GM20431 (cell line): ENCODE measurements around the gene GRID1.
"Not testable (repeated sequence)": the region's sequence is repeated elsewhere in the genome, so short reads cannot be mapped to it uniquely, and the experiment has no call there.

Experiments
- in situ Hi-C: fragments of 300-500 bp; cut with MseI, MboI; formaldehyde crosslinking; loops from one replicate; pipeline ENCODE4 v1.15.0; 2020; ENCODE audit warnings: low sequenced_read_pairs; ENCODE audit not compliant: unreplicated experiment

Gene GRID1

DNA sequence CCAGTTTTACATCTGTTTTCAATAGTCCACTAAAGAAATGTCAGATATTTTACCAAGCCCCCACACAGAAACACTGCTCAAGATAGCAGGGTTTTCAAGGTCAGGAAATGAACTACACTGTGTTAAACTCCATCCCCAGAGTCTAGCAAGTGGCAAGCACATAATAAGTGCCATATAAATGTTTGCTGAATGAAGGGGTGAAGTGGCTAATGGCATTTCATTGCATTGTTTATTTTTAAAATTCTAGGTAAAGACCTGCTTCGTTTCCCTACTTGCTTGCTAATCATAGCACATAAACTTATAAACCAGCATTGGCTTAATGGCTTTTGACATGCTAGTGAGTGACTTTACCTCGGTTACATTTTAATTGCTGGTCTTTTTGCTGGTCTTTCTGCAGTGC lies 322.6 kb downstream of the GRID1 start:
- in situ Hi-C loops, result no loop called here

DNA sequence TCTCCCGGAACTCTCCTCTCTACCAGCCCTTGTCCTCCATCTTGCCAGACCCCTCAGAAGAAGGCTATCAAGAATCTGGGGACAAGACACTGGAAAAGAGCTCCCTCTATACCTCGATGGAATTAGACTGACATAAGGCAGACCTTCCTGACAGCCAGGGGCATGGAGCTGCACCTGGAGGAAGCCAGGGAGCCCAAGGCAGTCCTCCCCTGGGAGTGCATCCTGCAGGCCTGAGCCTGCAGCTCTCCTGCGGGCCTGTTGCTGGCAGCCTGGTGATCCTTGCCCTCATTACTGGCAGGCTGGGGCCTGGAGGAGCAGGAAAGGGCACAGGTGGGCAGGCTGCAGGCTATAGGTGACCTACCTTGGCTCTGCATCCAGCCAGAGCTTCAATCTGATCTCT lies 323.4 kb downstream of the GRID1 start:
- in situ Hi-C loops, result no loop called here

DNA sequence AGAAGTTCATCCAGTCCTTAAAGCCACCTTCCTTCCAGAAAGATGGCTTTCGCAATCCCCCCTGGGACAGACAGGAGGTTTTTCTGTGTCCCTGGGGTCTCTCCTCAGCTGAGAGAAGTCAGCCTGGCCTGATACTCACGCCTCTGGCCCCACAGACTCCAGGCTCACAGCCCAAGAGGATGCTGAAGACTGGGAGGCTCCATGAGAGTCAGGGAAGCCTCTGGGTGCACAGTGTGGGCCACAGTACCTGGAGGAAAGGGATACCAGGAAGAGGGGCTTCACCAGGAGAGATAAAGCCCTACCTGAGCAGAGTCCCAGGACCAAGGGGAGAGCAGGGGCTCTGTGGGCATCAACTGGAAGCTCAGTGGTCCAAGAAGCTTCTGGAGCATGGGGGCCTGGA lies 324.4 kb downstream of the GRID1 start:
- in situ Hi-C loops, result no loop called here

DNA sequence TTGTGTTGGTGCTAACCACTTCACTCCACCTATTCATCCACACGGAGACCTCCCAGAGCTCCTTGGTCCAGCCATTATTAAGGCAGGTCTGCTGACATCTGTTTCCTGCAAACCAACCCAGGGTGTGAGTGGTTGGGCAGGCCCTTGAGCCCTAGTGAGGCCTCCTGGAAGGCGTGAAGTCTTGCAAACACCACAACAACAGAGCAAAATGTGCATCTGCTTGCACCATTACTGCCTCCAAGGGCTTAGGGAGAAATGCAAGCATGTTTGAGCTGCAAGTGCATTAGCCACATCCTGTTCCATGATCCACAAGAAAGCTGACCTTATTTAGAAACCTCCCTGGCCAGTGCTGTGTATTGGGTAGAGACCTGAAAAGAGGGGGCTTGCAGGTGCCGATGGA lies 325.5 kb downstream of the GRID1 start:
- in situ Hi-C loops, result no loop called here

DNA sequence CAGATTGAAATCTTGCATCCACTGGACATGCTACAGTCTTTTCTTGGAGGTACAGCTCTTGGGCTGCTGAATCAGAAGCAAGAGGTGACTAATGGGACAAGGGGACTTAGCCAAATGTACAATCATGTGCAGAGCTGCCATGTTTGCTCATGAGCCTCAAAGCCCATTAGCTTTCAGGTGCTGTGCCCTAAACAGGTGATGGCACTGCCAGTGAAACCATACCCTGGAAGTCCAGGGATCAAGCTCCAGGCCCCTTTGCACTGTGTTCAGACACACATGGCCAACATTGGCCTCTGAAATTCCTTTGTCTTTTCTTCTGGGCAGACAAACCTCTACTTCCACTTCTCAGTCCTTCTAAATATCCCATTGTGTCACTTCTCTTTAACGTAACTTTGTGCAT lies 328.2 kb downstream of the GRID1 start:
- in situ Hi-C loops, result no loop called here

DNA sequence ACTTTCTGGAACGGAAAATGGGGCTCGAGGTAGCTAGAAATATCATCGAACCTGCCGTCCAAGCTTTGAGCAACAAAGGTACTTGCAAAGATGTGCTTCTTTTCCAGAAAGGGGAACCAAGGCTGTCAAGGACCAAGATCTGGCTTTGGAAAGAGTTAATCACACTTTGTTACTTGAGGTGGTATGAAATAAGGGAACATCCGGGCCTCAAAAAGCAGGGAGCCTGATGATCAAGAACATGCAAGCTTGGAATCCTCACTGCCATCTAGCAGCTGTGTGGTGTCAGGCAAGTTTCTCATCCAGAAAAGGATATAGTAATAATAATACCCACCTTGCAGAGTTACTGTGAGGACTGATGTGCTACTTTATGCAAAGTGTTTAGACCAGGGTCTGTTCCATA lies 329.5 kb downstream of the GRID1 start:
- in situ Hi-C loops, result no loop called here

DNA sequence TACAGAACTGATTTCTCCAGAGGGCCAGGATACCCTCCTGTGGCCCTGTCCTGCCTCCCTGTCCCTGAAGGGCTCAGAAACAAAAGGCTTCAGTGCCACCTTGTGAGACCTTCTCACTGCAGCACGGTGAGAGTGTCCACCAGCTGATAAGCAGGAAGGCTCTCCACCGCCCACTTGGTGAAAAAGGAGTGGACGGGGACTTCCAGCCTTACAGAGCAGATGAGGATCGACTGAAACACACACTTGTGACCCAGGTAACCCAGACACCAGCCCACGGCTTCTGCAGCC lies 330.1 kb downstream of the GRID1 start:
- in situ Hi-C loops, result no loop called here

DNA sequence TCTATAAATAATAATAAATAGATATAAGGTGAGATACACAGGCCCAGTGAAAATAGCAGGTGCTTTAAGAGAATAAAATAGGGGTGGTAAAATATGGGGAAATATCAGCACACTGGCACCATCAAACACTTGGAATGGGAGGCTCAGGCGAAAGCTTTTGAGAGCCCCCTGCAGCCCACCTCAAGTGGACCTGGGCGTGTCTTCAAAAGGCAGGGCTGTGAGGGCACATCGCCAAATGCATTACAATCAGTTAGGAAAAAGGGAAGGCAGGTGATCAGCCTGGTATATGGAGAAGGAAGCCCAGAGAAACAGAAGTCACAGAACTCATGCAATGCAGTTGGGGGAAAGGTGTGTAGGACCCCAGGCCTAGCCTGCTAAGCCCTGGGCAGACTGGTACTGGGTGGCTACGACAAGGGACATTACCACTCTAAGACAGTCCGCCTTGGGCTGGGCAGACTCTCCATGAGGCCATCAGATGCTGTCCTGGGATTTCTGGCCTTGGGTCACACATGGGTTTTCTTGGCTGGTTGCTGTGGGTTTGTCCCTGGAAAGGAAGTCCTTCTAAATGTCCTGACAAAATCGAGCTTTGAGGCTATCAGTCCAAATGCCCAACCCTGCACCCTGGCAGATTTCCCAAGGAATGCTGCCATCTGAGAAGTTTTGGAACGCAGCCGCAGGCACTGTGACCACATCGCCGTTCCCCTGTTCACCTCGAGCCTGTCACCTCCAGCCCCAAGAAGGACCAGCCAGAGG lies 330.6 kb downstream of the GRID1 start:
- in situ Hi-C loops, result no loop called here

DNA sequence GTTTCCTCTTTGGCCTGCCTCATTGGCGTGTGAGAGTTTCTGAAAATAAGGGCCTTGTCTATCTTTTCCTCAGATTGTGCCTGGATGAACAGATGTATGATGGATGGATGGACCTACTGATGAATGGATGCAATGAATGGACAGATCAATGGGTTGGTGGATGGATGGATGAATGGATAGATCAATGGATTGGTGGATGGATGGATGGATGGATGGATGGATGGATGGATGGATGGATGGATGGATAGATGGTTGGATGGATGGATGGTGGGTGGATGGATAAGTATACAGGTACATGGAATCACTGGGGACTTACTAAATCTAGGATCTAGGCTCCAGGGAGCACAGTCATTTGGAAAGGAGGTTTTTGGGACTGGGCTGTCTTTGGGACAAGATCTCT lies 331.9 kb downstream of the GRID1 start:
- in situ Hi-C loops, result no loop called here

DNA sequence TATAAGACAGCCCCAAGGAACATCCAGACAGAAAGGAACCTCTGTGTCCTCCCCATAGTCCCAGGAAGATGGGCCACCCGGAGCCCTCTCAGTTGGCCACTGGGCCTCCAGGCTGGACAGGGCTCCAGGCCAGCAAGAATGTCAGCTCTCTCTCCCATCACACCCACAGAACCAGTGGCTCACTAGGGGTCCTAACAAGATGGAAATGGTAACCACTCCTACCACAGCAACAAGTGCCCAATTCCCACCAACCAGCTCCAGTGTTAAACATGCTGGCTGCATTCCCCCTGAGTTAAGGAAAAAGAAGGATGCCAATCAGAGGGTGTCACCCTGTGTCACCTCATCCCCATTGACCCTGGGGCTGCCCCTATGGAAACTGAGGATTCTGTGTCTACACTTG lies 333.0 kb downstream of the GRID1 start:
- in situ Hi-C loops, result no loop called here

DNA sequence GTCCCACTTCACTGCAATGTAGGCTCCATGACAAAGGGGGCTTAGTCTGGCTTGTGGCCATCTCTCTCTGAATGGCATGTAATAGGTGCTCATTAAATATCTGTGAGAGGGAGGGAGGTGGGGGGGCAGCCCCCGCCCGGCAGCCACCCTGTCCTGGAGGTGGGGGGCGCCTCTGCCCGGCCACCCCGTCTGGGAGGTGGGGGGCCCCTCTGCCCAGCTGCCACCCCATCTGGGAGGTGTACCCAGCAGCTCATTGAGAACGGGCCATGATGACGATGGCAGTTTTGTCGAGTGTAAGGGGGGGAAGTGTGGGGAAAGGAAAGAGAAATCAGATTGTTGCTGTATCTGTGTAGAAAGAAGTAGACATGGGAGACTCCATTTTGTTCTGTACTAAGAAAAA lies 334.5 kb downstream of the GRID1 start:
- in situ Hi-C loops, result not testable (repeated sequence)

DNA sequence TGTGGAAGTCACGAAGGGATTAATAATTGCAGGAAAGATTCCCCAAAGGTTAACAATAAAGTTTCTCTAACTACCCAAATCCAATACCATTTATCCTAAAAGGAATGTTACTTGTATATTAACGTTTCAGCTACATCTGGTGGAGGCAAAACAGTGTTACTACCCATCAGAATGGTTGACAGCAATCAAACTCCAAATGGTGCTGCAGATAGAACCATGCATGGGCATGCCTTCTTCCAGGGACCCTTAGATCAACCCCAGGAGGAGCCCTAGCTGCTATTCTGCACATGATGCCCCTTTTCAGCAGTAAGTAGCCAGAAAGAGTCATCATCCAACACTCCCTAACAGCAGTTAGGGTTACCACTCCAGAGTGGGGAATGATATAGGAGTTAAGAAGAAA lies 336.3 kb downstream of the GRID1 start:
- in situ Hi-C loops, result no loop called here

DNA sequence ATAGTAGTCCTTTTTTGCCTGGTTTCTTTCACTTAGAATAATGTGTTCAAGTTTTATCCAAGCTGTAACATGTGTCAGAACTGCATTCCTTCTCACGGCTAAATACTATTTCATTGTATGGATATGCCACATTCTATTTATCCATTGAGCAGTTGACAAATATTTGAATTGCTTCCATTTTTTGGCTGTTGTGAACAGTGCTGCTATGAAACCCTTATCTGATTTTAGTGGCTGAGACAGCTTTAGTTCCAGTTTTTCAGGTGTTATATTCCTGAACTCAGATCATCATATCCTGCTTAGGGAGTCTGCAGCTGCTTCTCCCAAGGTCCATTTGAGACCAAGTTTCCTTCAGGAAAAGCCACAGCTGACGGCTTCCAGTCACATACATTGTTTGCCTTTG lies 339.2 kb downstream of the GRID1 start:
- in situ Hi-C loops, result no loop called here

DNA sequence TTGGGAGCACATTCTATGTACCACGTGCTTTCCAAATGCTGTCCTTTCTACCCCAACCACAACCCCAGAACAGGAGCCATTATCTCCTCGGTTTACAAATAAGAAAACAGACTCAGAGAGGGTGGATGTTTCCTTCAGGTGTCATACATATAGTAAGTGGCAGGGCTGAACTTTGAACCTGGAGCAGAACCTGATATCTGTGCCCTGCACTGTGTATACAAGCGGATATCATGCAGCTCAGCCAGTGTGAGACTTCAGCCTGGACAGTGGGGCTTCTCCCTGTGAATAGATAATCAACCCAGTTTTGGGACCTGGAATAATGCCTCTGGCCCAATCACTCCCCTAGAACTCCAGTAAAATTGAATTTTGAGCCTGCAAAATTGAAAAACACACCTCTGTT lies 341.1 kb downstream of the GRID1 start:
- in situ Hi-C loops, result no loop called here

DNA sequence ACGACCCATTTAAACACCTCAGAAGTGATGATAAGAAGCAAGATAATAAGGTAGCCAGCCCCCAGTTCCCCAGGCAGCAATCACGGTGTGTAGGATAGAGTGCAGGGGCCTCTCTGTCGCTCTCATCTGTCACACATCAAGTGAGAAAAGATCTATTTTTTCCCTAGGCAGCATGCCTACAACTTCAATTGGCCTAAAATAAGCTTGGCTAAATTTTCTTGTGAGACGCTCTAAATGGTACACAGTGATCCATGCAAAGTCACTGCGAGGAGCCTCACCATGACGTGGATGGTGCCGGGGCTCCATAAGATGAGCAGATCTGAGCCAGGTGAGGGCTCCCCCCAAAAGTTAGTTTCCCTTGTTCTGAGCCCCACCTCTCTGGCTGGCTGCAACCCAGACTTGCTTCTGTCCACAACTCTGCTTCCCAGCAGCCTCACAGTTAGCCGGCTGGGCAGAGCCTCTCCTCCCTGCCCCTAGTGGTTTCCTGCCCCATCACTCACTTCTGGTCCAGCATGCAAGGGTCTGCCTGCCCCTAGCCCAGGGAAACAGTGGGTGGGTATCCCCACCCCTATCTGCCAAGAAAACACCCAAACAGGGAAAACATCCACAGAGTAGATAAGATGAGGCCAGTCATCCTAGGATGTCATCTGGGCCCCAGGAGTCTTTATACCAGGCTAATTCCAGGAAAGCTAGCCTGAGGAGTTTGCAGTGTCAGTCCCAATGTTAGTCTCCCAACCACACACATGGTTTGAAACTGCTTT lies 342.1 kb downstream of the GRID1 start:
- in situ Hi-C loops, result no loop called here

DNA sequence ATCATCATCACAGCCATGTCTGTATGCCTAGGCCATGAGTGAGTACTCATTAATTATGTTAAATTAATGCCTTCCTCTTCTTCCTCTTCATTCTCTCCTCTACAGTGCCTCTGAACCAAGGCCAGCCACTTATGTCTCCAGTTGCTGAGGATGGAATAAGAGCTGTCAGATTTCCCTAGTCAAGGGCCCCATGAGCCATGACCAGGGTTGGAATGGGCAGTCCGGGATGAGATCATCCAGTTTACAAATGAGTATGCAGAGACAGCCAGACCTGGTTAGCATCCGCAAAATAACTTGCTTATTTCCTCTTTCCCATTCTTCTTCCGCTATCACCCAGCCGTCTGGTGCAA lies 342.7 kb downstream of the GRID1 start:
- in situ Hi-C loops, result no loop called here

DNA sequence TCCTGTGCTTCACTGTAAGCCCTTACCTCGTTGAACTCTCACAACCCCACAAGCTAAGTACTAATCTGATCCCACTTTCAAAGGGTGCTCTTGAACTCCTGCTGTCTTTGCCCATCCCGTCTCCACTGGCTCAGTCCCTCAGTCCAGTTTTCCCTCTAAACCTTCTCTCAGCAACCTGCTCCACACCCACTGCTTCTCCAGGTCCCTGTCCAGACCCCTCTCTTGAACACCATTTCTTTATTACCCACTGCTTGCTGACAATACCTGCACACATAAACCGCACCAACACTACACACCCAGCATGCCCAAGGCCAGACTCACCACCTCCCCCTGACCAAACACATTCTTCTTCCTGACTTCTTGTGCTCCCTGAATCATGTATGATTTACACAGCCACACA lies 343.3 kb downstream of the GRID1 start:
- in situ Hi-C loops, result no loop called here

DNA sequence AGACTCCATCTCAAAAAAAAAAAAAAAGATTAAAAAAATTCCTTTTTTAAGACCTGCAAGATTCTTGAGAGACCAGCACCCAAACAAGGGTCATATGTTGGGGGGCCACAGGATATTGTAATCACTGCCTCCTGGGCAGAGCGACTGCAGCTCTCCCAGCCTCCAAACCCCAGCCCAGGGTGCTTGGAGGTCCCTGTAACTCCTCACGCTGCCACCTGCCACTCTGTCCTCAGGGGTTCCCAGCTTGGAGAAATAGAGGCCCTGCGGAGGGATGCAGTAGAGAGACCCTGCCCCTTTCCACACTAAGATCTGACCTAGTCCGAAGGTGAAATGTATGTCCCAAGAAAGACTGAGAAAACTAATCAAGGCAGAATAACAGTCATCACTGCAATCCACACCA lies 343.7 kb downstream of the GRID1 start:
- in situ Hi-C loops, result no loop called here

DNA sequence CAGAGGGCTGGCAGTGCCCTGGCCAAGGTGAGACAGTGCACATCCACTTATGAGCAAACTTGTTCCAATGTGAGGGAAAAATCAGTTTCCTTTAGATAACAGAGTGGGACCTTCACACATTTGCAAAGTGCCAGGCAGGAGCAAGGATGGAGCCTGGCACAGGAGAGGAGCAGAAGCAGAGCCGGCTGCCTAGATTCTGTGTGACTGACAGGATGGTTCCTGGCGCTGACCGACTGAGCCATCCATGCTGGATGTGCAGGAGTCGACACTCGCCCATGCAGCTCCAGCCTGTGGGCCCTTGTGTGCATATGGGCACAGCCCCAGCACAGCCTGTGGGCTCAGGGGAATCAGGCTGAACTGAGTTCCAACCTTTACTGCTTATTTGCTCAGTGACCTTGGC lies 346.5 kb downstream of the GRID1 start:
- in situ Hi-C loops, result no loop called here

DNA sequence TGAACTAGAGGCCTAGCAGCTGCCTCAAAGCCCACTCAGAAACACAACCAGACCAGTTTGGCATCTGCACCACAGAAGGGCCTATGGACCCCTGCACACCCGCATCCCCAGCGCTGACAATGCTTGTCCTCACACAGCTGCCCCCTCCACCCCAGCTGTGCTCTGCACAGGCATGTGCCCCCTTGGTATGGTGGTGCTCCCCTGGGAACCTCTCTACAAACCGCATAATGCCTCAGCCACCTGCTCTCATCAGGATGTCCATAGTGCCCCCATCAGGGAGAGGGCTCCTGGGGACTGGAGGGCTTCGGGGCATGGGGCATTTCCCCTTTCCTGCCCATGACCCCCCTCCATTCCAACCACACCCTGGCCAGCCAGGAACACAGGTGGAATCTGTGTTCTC lies 347.5 kb downstream of the GRID1 start:
- in situ Hi-C loops, result no loop called here

DNA sequence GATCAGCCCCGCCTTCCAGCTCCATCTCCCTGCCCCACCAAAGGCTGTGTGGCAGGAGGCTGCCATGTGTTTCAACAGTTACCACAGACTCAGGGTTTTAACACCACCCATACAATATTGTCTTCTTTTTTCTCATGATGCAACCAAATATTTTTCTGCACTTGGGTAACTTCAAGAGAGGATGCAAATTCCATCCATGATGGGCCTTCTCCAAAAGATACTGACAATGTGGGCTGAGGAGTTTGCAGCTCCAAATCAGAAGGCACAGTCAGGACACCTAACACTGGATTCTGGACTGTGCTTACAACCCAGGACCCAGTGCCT lies 347.9 kb downstream of the GRID1 start:
- in situ Hi-C loops, result no loop called here
